H1 (cell line): ENCODE measurements around the gene NDUFA3. TPM values are rescaled to one million over a fixed set of nuclear protein-coding genes. Genes with fewer than 3 reads are reported as not detected.

Experiments
- E2F6 ChIP-seq: IDR thresholded peaks from 2 replicates; pipeline ENCODE4 v1.6.1; 2012; ENCODE audit warnings: inconsistent platforms
- EP300 ChIP-seq, 2 experiments: IDR thresholded peaks; 1 replicate in 1 of 2; 2 replicates in 1 of 2; pipeline ENCODE4 v1.6.1; 2011 to 2012; ENCODE audit warnings: low read depth in 2 of 2, low read length in 2 of 2, mild to moderate bottlenecking in 2 of 2, borderline replicate concordance in 1 of 2, inconsistent platforms in 1 of 2, moderate library complexity in 1 of 2
- polyA plus RNA-seq, 7 experiments: library from polyadenylated mRNA; depleted of rRNA in 3 of 7; stranded (reverse) in 5 of 7; unstranded in 2 of 7; fragments of >200 nt in 5 of 7; fragments of 200-250 nt in 2 of 7; gene quantifications; 1 replicate in 5 of 7; 2 replicates in 1 of 7; 4 replicates in 1 of 7; pipeline versions ENCODE4 v1.2.1 to v1.2.3, GENCODE V29; 2011 to 2013; ENCODE audit warnings: missing spikeins in 2 of 7, mixed read lengths in 2 of 7
- total RNA-seq: library from RNA; stranded (reverse); fragmentation: NEBNext Ultra II Directional; extraction: Animal tissue kit (Norgen Biotek cat#: 25700); gene quantifications from 2 replicates; pipeline ENCODE4 v1.2.1, GENCODE V29; 2021

The NDUFA3 gene
- total and polyA plus RNA-seq, 2 of the 8 experiments (the other 6 are each of a cell fraction or from before 2014, with no cell fraction given): 175 to 208 TPM

GRCh38 chr19:54081032-54081431, 21.6 kb upstream of the NDUFA3 start, which contains the start of gene TARM1 (continued):
- no peak for TF ChIP-seq E2F6
- no peak for TF ChIP-seq EP300 (IDR thresholded peaks at IDR 0.05; ENCODE audit: borderline replicate concordance in 1 of 2, low read depth in 2 of 2, low read length in 2 of 2)
